ENCODE results near the gene GYS1. TPM values are rescaled to one million over a fixed set of nuclear protein-coding genes. Genes with fewer than 3 reads are reported as not detected.

The GYS1 gene
- total RNA-seq, 2 experiments from 2014 or later, result 42.2 to 47.6 TPM

DNA sequence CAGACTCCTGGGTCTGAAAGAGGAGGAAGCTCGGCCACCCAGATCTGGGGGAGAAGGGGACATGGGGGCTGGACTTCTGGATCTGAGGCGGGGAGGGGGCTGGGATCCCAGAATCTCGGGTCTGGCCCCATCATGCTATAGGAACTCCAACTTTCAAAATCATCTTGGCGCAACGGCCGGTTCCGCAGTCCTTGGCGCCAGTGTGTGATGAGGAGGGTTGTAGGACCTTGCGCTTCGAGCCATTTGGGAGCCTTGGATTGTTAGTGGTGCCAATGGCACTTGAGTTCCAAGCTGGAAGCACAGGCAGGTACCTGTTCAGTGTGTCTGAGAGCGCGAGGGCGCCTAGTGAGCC is 902 bp upstream of the GYS1 start:
- Mint-ChIP-seq H3K27ac (peak overlapping the region; percentile 93), H3K36me3 (peaks cover 18% of the 10 kb centered on the region), H3K4me3 (peak overlapping the region; percentile 96), H3K9me3 (no peaks in the 10 kb centered on the region), H3K27me3 (no peaks in the 10 kb centered on the region), H3K4me1 (ENCODE audit: low read depth) (peaks cover 43% of the 10 kb centered on the region)
- intact Hi-C loops (cut with micrococcal nuclease), result loop anchor here (10.0 kb wide), 1 partner anchor 91 kb away; the partner anchor contains the start of gene SNRNP70
- CTCF ChIA-PET, result interaction anchor here (0.6 to 2.9 kb wide), 27 partner anchors 10 to 683 kb away, joined by 3 to 41 read pairs (median 5); partner anchors contain the start of genes BAX, FTL, LIN7B and NUCB1
- no peak for DNase-seq
- POLR2A ChIA-PET, result interaction anchor here (0.6 to 2.3 kb wide), 10 partner anchors 15 to 255 kb away, joined by 3 to 7 read pairs (median 3); partner anchors contain the start of genes BAX and FTL

DNA sequence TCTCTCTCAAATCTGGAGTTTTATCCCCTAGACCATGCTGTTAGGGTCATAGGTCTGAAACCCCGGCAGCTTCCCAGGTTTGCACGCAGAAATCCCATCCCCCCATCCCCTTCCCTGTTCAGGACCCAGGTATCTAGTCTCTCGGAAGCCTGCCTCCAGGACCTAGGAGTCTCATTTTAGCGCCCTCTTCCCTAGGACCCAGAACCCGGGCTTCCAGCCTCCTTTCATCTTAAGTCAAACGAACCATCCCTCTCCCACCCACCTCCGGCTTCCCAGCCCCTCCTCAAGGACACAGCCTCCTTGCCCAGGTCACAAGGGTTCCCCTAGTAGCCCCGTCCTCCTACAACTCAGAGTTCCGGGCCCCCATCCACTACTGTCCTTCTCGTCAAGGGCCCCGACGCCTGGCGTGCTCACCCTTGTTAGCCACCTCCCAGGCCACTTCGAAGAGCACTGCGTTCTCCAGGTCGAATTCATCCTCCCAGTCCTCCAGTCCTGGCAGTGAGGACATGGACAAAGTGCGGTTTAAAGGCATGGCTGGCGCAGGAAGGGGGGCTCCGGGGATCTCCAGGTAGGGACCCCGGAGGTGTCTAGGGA is 431 bp downstream of the GYS1 start:
- H3K9me3 Mint-ChIP-seq, result no peaks in the 10 kb centered on the region
- no peaks in the 10 kb centered on the region for H3K27me3 Mint-ChIP-seq
- no peak for DNase-seq
- intact Hi-C loops (cut with micrococcal nuclease), result loop anchor here (1.0 to 10.0 kb wide), 5 partner anchors 27 to 197 kb away; partner anchors contain the start of genes CGB2, FTL and SNRNP70
- ChIA-PET POLR2A (interaction anchor here (0.5 to 2.3 kb wide), 13 partner anchors 8 to 539 kb away, joined by 3 to 7 read pairs (median 4); partner anchors contain the start of genes FTL and NUCB1), CTCF (interaction anchor here (0.8 to 2.9 kb wide), 28 partner anchors 9 to 684 kb away, joined by 3 to 41 read pairs (median 6); partner anchors contain the start of genes BAX, FTL, LIN7B and NUCB1)
- H3K36me3 Mint-ChIP-seq, result peaks cover 18% of the 10 kb centered on the region
- H3K4me3 Mint-ChIP-seq, result peak overlapping the region; percentile 96
- H3K27ac Mint-ChIP-seq, result peak overlapping the region; percentile 93
- peaks cover 41% of the 10 kb centered on the region for H3K4me1 Mint-ChIP-seq (ENCODE audit: low read depth)

DNA sequence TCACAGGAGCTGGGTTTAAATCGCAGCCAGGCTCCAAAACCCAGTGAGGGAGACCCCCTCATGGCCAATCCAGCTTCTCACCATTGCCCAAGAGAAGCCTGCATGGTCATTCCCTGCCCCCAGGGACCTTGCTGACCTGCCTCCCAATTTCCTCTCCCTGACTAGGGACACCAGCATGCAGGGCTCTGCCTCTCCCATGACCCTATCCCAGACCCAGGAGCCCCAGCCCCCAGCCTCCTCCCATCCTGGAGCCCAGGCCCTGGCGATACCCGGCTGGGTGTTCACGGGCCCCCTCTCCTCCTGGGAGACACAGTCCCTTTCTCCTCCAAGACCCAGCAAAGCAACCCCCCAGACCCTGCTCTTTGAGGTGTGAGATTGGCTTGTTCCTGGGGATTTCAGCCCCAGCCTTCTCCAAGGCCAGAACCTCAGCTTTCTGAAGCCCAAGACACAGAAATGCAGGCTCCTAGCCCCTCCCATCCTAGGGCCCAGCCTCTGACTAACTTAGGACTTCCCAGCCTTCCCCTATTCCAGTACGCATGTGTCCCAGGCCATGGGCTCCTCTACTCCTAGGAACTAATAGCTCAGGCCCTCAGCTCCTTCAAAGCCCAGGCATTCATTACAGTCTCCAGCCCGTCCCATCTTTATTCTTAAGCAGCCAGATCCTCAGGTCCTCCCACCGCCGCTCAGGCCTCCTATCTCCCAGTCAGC is 1.1 kb downstream of the GYS1 start:
- peak overlapping the region; percentile 93 for H3K27ac Mint-ChIP-seq
- peaks cover 17% of the 10 kb centered on the region for H3K36me3 Mint-ChIP-seq
- H3K9me3 Mint-ChIP-seq, result no peaks in the 10 kb centered on the region
- H3K27me3 Mint-ChIP-seq, result no peaks in the 10 kb centered on the region
- ChIA-PET CTCF (interaction anchor here (0.9 to 2.9 kb wide), 7 partner anchors 8 to 207 kb away, joined by 3 to 41 read pairs (median 14); partner anchors contain the start of genes FTL and NUCB1), POLR2A (interaction anchor here (0.9 to 1.7 kb wide), 3 partner anchors 118 to 196 kb away, joined by 3 to 6 read pairs (median 5); no protein-coding TSS in a partner anchor)
- H3K4me3 Mint-ChIP-seq, result peak overlapping the region; percentile 96
- DNase-seq, result no peak
- intact Hi-C loops (cut with micrococcal nuclease), result loop anchor here (10.0 kb wide), 1 partner anchor 93 kb away; the partner anchor contains the start of gene SNRNP70
- peaks cover 44% of the 10 kb centered on the region for H3K4me1 Mint-ChIP-seq (ENCODE audit: low read depth)

DNA sequence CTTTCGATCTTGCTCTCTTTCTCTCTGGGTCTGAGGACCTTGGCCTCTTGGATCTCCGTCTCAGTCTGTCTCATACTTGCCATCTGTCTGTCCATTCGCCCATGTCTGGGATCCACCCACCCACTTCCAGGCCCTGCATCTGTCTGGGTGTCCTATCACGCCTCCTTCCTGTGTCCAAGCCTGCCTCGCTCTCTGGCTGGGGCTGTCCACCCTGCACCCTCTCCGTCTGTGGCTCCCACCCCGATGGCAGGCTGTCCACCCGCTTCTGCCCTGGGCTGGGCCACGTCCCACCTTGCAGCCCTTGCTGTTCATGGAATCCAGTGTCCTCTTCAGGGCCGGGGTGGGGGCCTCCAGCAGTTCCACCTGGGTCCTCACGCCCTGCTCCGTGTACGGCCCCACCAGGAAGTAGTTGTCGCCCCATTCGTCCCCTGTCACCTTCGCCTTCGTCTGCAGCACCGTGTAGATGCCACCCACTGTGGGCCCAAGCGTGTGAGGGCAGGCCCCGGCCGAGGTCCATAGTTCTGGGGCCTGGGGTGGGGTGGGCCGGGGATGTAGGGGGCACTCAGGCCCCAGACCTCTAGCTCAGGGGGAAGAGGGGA is 2.0 kb downstream of the GYS1 start:
- intact Hi-C loops (cut with micrococcal nuclease), result loop anchor here (10.0 kb wide), 1 partner anchor 94 kb away; the partner anchor contains the start of gene SNRNP70
- ChIA-PET POLR2A (interaction anchor here (0.6 kb wide), 1 partner anchor 212 kb away, joined by 3 read pairs; no protein-coding TSS in a partner anchor), CTCF (interaction anchor here (1.2 to 2.9 kb wide), 5 partner anchors 9 to 208 kb away, joined by 3 to 41 read pairs (median 10); no protein-coding TSS in a partner anchor)
- no peaks in the 10 kb centered on the region for H3K27me3 Mint-ChIP-seq
- no peak overlapping the region for H3K4me3 Mint-ChIP-seq
- H3K4me1 Mint-ChIP-seq (ENCODE audit: low read depth), result peaks cover 44% of the 10 kb centered on the region
- no peak for DNase-seq
- H3K36me3 Mint-ChIP-seq, result peaks cover 17% of the 10 kb centered on the region
- H3K27ac Mint-ChIP-seq, result no peak overlapping the region
- H3K9me3 Mint-ChIP-seq, result no peaks in the 10 kb centered on the region

DNA sequence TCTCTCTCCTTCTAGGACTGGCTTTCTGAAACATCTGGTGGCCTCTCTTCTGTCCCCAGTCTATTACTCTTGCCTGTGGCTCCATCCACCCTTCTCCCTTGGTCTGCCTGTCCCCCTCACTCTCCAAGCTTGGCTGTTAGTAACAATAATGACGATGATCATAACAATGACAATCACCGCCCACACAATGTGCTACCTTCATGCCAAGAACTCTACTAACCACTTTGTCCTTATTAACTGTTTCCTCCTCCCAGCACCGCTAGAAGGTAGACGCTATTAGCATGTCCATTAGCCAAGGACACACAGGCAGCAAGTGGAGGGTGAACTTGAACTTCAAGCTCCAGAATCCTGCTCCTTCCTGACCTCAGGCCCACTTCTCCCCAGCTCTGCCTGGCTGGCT is 2.7 kb downstream of the GYS1 start:
- POLR2A ChIA-PET, result interaction anchor here (0.6 kb wide), 1 partner anchor 211 kb away, joined by 3 read pairs; no protein-coding TSS in a partner anchor
- Mint-ChIP-seq H3K4me1 (ENCODE audit: low read depth) (peaks cover 44% of the 10 kb centered on the region), H3K36me3 (peaks cover 17% of the 10 kb centered on the region), H3K27me3 (no peaks in the 10 kb centered on the region), H3K9me3 (no peaks in the 10 kb centered on the region), H3K4me3 (no peak overlapping the region), H3K27ac (no peak overlapping the region)
- DNase-seq, result no peak
- intact Hi-C loops (cut with micrococcal nuclease), result loop anchor here (10.0 kb wide), 1 partner anchor 94 kb away; the partner anchor contains the start of gene SNRNP70
- CTCF ChIA-PET, result interaction anchor here (1.5 to 1.9 kb wide), 2 partner anchors 10 to 195 kb away, joined by 3 to 10 read pairs; no protein-coding TSS in a partner anchor

DNA sequence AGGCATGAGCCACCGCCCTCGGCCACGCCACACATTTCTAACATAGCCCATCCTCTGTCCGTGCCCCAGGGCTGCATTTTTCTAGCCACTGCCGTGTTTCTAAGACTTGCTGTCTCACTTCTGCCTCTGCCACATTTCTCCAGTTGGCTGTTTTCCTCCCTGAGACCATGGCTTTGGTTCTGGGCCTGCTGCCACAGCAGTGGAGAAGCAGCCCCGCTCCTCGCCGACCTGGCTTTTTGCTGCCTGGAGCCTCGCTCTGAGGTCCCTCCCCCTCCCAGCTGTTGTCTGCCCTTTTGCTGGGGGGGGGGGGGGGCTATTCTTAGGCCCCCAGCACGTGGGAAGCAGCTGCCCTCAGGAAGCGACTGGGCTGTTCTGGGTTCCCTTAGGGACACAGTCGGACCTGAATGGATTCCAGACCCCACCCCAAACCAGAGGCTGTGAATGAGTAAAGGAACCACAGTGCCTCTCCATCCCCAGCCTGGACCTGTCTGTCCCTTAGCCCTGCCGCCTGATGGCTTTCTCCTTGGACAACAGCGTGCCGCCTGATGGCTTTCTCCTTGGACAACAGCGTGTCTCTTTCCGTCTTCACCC is 3.3 kb downstream of the GYS1 start:
- Mint-ChIP-seq H3K4me1 (ENCODE audit: low read depth) (peaks cover 39% of the 10 kb centered on the region), H3K27me3 (no peaks in the 10 kb centered on the region), H3K27ac (no peak overlapping the region), H3K36me3 (peaks cover 13% of the 10 kb centered on the region), H3K9me3 (no peaks in the 10 kb centered on the region), H3K4me3 (no peak overlapping the region)
- intact Hi-C loops (cut with micrococcal nuclease), result loop anchor here (10.0 kb wide), 1 partner anchor 95 kb away; the partner anchor contains the start of gene SNRNP70
- DNase-seq, result no peak
- CTCF ChIA-PET, result interaction anchor here (0.6 to 1.9 kb wide), 3 partner anchors 10 to 656 kb away, joined by 3 to 10 read pairs (median 3); no protein-coding TSS in a partner anchor
- POLR2A ChIA-PET, result no interaction called here

DNA sequence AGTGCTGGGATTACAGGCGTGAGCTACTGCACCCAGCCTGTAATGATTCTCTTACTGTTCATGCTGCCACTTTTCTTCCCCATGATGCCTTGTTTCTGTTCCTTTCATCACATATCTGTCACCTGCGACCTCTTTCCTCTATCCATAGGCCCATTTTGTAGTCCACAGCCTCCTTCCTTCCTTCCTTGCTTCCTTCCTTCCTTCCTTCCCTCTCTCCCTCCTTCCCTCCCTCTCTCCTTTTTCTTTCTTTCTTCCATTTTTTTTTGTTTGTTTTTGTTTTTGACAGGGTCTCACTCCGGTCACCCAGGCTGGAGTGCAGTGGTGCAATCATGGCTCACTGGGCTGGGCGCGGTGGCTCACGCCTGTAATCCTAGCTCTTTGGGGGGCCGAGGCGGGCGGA is 4.2 kb downstream of the GYS1 start:
- intact Hi-C loops (cut with micrococcal nuclease), result no loop called here
- Mint-ChIP-seq H3K36me3 (peaks cover 11% of the 10 kb centered on the region), H3K27ac (no peak overlapping the region), H3K9me3 (no peaks in the 10 kb centered on the region), H3K27me3 (no peaks in the 10 kb centered on the region), H3K4me3 (no peak overlapping the region), H3K4me1 (ENCODE audit: low read depth) (peaks cover 32% of the 10 kb centered on the region)
- CTCF ChIA-PET, result interaction anchor here (0.6 kb wide), 1 partner anchor 655 kb away, joined by 3 read pairs; no protein-coding TSS in a partner anchor
- DNase-seq, result no peak
- POLR2A ChIA-PET, result no interaction called here

DNA sequence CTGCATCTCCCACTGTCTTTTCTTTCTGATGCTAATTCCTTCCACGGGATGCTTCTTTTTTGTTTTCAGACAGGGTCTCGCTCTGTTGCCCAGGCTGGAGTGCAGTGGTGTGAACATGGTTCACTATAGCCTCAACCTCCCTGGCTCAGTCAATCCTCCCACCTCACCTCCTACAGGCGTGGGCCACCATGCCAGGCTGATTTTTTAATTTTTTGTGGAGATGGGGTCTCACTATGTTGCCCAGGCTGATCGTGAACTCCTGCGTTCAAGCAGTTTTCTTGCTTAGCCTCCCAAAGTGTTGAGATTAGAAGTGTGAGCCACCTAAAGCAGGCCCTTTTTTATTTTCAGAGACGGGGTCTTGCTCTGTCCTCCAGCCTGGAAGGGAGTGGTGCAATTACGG is 4.8 kb downstream of the GYS1 start:
- CTCF ChIA-PET, result no interaction called here

DNA sequence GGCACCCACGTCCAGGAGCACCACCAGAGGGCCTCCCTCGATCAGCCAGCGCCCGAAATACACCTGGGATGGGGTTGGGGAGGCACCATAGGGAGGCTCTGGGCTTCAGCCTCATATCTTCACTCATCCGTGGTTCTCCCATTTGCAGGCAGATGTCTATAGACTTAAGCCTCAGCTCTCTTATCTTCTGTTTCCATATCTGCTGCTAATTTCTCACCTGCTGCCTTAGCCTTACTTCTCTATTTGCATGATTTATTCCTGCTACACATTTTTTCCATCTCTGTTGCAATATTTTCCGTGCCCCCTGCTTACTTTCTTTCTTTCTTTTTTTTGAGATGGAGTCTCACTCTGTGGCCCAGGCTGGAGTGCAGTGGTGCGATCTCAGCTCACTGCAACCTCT is 5.8 kb downstream of the GYS1 start:
- Mint-ChIP-seq H3K27ac (no peak overlapping the region), H3K27me3 (no peaks in the 10 kb centered on the region), H3K4me1 (ENCODE audit: low read depth) (peaks cover 27% of the 10 kb centered on the region), H3K36me3 (peaks cover 16% of the 10 kb centered on the region), H3K4me3 (no peak overlapping the region), H3K9me3 (no peaks in the 10 kb centered on the region)
- DNase-seq, result no peak
- intact Hi-C loops (cut with micrococcal nuclease), result no loop called here
- ChIA-PET CTCF (interaction anchor here (1.0 to 1.7 kb wide), 3 partner anchors 11 to 17 kb away, joined by 3 to 6 read pairs (median 3); no protein-coding TSS in a partner anchor), POLR2A (no interaction called here)

More for the DNA sequence above, 4.8 kb downstream of the GYS1 start:
- H3K9me3 Mint-ChIP-seq, result no peaks in the 10 kb centered on the region
- peaks cover 29% of the 10 kb centered on the region for H3K4me1 Mint-ChIP-seq (ENCODE audit: low read depth)
- DNase-seq, result no peak
- intact Hi-C loops (cut with micrococcal nuclease), result no loop called here
- no peaks in the 10 kb centered on the region for H3K27me3 Mint-ChIP-seq
- H3K27ac Mint-ChIP-seq, result no peak overlapping the region
- POLR2A ChIA-PET, result no interaction called here
- H3K4me3 Mint-ChIP-seq, result no peak overlapping the region
- H3K36me3 Mint-ChIP-seq, result peaks cover 11% of the 10 kb centered on the region

DNA sequence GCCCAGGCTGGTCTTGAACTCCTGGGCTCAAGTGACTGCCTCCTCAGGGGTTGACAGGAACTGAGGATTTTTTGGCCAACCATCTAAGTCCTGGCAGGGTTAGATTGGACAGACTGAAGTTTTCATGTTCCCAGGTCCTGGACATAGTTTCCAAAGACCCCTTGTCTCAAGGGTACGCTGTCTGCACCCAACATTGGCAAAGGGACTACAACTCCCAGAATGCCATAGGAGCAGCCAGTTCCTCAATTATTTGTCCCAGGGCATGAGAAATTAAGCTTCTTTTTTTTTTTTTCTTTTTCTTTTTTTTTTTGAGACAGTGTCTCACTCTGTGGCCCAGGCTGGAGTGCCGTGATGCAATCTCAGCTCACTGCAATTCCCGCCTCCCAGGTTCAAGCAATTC is 6.9 kb downstream of the GYS1 start:
- DNase-seq, result no peak
- Mint-ChIP-seq H3K9me3 (no peaks in the 10 kb centered on the region), H3K36me3 (peaks cover 21% of the 10 kb centered on the region), H3K27ac (no peak overlapping the region), H3K4me1 (ENCODE audit: low read depth) (peaks cover 17% of the 10 kb centered on the region), H3K27me3 (no peaks in the 10 kb centered on the region), H3K4me3 (no peak overlapping the region)
- intact Hi-C loops (cut with micrococcal nuclease), result no loop called here
- POLR2A ChIA-PET, result no interaction called here
- CTCF ChIA-PET, result interaction anchor here (1.0 to 1.7 kb wide), 2 partner anchors 9 to 14 kb away, joined by 3 to 6 read pairs; no protein-coding TSS in a partner anchor

DNA sequence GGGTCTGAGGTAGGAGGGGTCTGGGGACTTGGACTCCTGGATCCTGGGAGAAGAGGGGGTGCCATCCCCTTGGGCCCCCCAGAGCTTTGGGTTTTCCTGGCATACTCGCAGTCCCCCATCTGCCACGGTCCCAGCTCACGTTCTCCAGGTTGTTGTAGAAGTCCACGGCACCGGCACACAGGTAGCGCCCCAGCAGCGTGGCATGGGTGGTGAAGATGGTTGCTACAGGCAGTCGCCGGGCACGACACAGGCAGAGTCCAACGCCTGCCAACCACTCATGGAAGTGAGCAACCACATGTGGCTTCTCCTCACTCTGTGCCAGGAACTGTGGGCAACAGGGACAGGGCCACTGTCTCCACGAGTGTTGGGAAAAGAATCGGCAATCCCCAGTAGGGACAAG is 7.4 kb downstream of the GYS1 start:
- ChIA-PET CTCF (interaction anchor here (0.8 kb wide), 1 partner anchor 15 kb away, joined by 3 read pairs; no protein-coding TSS in a partner anchor), POLR2A (no interaction called here)
- DNase-seq, result no peak
- Mint-ChIP-seq H3K9me3 (no peaks in the 10 kb centered on the region), H3K4me3 (no peak overlapping the region), H3K27me3 (no peaks in the 10 kb centered on the region), H3K4me1 (ENCODE audit: low read depth) (peaks cover 13% of the 10 kb centered on the region), H3K27ac (no peak overlapping the region), H3K36me3 (peaks cover 21% of the 10 kb centered on the region)
- intact Hi-C loops (cut with micrococcal nuclease), result no loop called here
